ENCODE data around the gene MAPK12. TPM values are rescaled to one million over a fixed set of nuclear protein-coding genes. Genes with fewer than 3 reads are reported as not detected.

MAPK12 gene
- total and polyA plus RNA-seq, 2 of the 8 experiments (the other 6 are each of a cell fraction or from before 2014, with no cell fraction given): 17.3 to 20.3 TPM

- TF ChIP-seq TCF12 (IDR thresholded peaks at IDR 0.05; ENCODE audit: low read depth, low read length): no peak
- TF ChIP-seq FOSL1 (IDR thresholded peaks at IDR 0.05; ENCODE audit: insufficient read depth, low read depth, low read length): no peak
- no peak for TF ChIP-seq BACH1 (IDR thresholded peaks at IDR 0.05; ENCODE audit: low read length)
- no peak for TF ChIP-seq CREB1 (IDR thresholded peaks at IDR 0.05)
- TF ChIP-seq POU5F1 (IDR thresholded peaks at IDR 0.05; ENCODE audit: low read depth, low read length): no peak
- TF ChIP-seq HDAC6 (IDR thresholded peaks at IDR 0.05; ENCODE audit: low read depth, low read length): no peak
These were observed 45.3 kb downstream of the MAPK12 start (continued) for GRCh38 chr22:50216055-50216683.

All from H1 (cell line).